Keratinocyte (primary cell): ENCODE data around the gene APOBEC3F. TPM values are rescaled to one million over a fixed set of nuclear protein-coding genes. Genes with fewer than 3 reads are reported as not detected.

Experiments used
- DNase-seq: peaks from one replicate; pipeline ENCODE4 v3.0.0-alpha.2; 2011; ENCODE audit warnings: low read depth, missing footprints, low spot score
- FAIRE-seq: peaks from 2 replicates; lab custom pipeline; 2011; peaks lifted over from hg19 to GRCh38; lab: Jason Lieb, UNC
- H2AFZ ChIP-seq: 2 replicates; pipeline ENCODE4 v1.6.0; 2012; ENCODE audit warnings: low read length, control low read depth, inconsistent platforms; ENCODE audit not compliant: control insufficient read depth
- H3K27ac ChIP-seq: 2 replicates; pipeline ENCODE4 v1.5.1; 2011; ENCODE audit warnings: low read length; ENCODE audit not compliant: control insufficient read depth, insufficient read depth
- H3K27me3 ChIP-seq: 3 replicates; pipeline ENCODE4 v1.6.0; 2011; ENCODE audit warnings: low read length; ENCODE audit not compliant: control insufficient read depth, insufficient read depth; ENCODE audit errors: extremely low read depth
- H3K36me3 ChIP-seq, 2 experiments: 2 replicates in 1 of 2; 3 replicates in 1 of 2; pipeline ENCODE4 v1.5.1; 2011; ENCODE audit warnings: low read length in 2 of 2, mild to moderate bottlenecking in 1 of 2; ENCODE audit not compliant: control insufficient read depth in 2 of 2, insufficient read depth in 2 of 2; ENCODE audit errors: extremely low read depth in 1 of 2
- H3K4me1 ChIP-seq: 3 replicates; pipeline ENCODE4 v1.5.1; 2011; ENCODE audit warnings: low read length; ENCODE audit not compliant: control insufficient read depth, insufficient read depth; ENCODE audit errors: extremely low read depth
- H3K4me2 ChIP-seq: 3 replicates; pipeline ENCODE4 v1.6.0; 2011; ENCODE audit warnings: low read depth, low read length; ENCODE audit not compliant: control insufficient read depth, insufficient read depth; ENCODE audit errors: extremely low read depth
- H3K4me3 ChIP-seq, 3 experiments: fragments of 200-600 bp in 1 of 3; sonication (generic) in 1 of 3; 2 replicates in 2 of 3; 3 replicates in 1 of 3; pipeline ENCODE4 v1.5.1; 2011 to 2016; ENCODE audit warnings: low read length in 3 of 3, mild to moderate bottlenecking in 3 of 3, control low read depth in 2 of 3, inconsistent platforms in 1 of 3, low read depth in 1 of 3, mixed read lengths in 1 of 3, mixed run types in 1 of 3, moderate library complexity in 1 of 3; ENCODE audit not compliant: control insufficient read depth in 2 of 3, insufficient read depth in 2 of 3; ENCODE audit errors: extremely low read depth in 1 of 3
- H3K79me2 ChIP-seq: 2 replicates; pipeline ENCODE4 v1.6.0; 2012; ENCODE audit warnings: low read length; ENCODE audit not compliant: control insufficient read depth, insufficient read depth
- H3K9ac ChIP-seq: 3 replicates; pipeline ENCODE4 v1.6.0; 2011; ENCODE audit warnings: low read length; ENCODE audit not compliant: control insufficient read depth, insufficient read depth; ENCODE audit errors: extremely low read depth
- H3K9me1 ChIP-seq: 3 replicates; pipeline ENCODE4 v1.6.0; 2011; ENCODE audit warnings: low read length; ENCODE audit not compliant: control insufficient read depth, insufficient read depth; ENCODE audit errors: extremely low read depth
- H3K9me3 ChIP-seq: 2 replicates; pipeline ENCODE4 v1.5.1; 2012; ENCODE audit warnings: low read depth, low read length; ENCODE audit not compliant: control insufficient read depth
- H4K20me1 ChIP-seq: 3 replicates; pipeline ENCODE4 v1.6.0; 2011; ENCODE audit warnings: low read length; ENCODE audit not compliant: control insufficient read depth, insufficient read depth; ENCODE audit errors: extremely low read depth
- CTCF ChIP-seq, 3 experiments: IDR thresholded peaks in 1 of 3; conservative IDR thresholded peaks in 1 of 3; optimal IDR thresholded peaks in 1 of 3; 2 replicates in 2 of 3; 3 replicates in 1 of 3; pipeline versions ENCODE3 to v1.5.1; 2011; ENCODE audit warnings: low read length in 3 of 3, mild to moderate bottlenecking in 3 of 3, moderate library complexity in 2 of 3, control low read depth in 1 of 3, inconsistent platforms in 1 of 3; ENCODE audit not compliant: insufficient read depth in 2 of 3; ENCODE audit errors: extremely low read depth in 1 of 3
- EZH2 ChIP-seq: IDR thresholded peaks from one replicate; pipeline ENCODE4 v1.6.1; 2012; ENCODE audit warnings: inconsistent platforms, mild to moderate bottlenecking, low read length, moderate library complexity
- dilution Hi-C: fragments of 300-500 bp; cut with MboI; formaldehyde crosslinking; loops from one replicate; pipeline ENCODE4 v1.7.0; 2020; ENCODE audit warnings: low sequenced_read_pairs; ENCODE audit not compliant: extremely low pct_ligation_motif_present
- polyA plus RNA-seq, 5 experiments: library from polyadenylated mRNA; depleted of rRNA in 3 of 5; stranded (reverse) in 3 of 5; stranded (forward) in 1 of 5; unstranded in 1 of 5; fragments of >200 nt; gene quantifications; 1 replicate in 1 of 5; 2 replicates in 3 of 5; 3 replicates in 1 of 5; pipeline versions ENCODE4 v1.2.1 to v1.2.3, GENCODE V29; 2011 to 2012; ENCODE audit warnings: missing spikeins in 2 of 5, low read depth in 1 of 5, low replicate concordance in 1 of 5

APOBEC3F gene
- polyA plus RNA-seq, 1 donor (not counting 4 experiments of a cell fraction or from before 2014, with no cell fraction given), result 7.9 TPM

DNA sequence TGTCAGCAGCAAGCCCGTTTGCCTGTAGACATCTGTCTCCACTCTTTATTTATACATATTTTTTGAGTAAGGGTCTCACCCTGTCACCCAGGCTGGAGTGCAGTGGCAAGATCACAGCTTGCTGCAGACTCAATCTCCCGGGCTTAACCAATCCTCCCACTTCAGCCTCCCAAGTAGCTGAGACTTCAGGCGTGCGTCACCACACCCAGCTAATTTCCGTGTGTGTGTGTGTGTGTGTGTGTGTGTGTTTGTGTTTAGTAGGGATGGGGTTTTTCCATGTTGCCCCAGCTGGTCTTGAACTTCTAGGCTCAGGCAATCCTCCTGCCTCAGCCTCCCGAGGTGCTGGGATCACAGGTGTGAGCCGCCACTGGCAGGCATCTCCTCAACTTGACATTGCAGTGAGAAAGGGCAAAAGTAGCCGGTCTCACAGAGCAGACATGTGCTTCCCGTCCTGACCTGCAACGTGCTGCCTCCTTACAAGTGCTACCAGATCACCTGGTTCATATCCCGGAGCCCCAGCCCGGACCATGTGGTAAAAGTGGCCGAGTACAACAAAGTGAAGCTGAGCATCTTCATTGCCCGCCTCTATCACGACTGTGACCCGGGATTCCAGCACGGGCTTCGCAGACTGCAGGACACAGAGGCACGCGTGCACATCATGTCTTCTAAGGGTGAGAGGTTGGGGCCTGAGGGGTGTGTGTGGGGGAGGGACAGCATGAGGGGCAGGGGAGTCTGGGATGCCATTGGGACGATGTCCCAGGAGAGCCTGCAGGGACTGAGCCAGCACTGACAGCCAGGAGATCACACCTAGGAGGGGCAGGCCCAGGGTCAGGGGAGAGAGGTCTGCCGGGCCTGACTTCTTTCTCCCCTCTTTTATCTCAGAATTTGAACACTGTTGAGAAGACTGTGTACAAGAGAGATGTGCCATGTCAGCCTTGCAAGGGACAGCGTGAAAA is 50.7 kb downstream of the APOBEC3F start:
- FAIRE-seq (no peak), DNase-seq (no peak)
- TF ChIP-seq EZH2 (no peak), CTCF (optimal IDR thresholded peaks at IDR 0.05 in 1 of 3, IDR thresholded peaks at IDR 0.05 in 1 of 3, conservative IDR thresholded peaks at IDR 0.05 in 1 of 3; ENCODE audit: extremely low read depth in 1 of 3, insufficient read depth in 2 of 3, low read length in 3 of 3) (no peak)
- Histone ChIP-seq H3K9me3 (no peaks in the 10 kb centered on the region), H3K9me1 (no peaks in the 10 kb centered on the region), H2AFZ (no peak overlapping the region), H3K4me3 (no peak overlapping the region), H3K4me1 (peaks cover 25% of the 10 kb centered on the region), H3K27me3 (no peaks in the 10 kb centered on the region), H3K27ac (no peak overlapping the region), H3K9ac (no peak overlapping the region), H3K79me2 (no peaks in the 10 kb centered on the region), H3K4me2 (peak overlapping the region; percentile 71), H3K36me3 (no peaks in the 10 kb centered on the region), H4K20me1 (no peaks in the 10 kb centered on the region)
- dilution Hi-C loops, result no loop called here

DNA sequence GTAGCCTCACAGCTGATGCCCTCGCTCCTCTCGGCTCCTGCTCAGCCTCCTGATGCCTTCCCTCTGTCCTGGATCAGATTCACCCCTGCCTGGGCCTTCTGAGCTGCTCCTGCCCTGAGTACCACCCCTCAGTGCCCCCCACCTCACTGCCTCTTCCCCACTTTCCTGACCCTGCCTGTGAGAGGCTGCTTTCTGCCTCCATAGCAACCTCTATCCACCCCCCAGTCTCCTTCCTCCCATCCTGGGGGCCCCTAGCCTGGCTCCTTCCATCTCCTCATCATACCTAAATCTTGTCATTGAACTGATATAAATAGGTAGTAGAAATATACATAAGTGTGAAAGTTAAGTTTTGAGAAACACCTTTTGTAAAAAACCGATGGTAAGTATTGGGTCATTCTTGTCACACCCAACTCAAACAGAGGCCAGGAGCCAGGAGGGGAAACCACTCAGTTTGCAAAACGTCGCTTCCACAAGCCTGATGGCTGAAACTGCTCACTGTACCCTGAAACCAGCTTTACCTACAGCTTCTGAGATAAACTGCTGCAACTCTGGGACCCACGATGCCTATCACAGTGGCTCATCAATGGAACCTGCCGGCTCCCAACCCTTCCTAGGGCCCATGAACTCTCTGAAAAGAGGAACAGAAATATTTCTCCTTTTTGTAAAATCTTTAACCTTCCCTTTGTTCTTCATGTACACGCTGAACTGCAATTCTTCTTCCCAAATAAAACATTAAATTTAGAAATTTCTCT is 51.6 kb downstream of the APOBEC3F start:
- peaks cover 32% of the 10 kb centered on the region for H3K4me1 ChIP-seq
- dilution Hi-C loops, result no loop called here
- H3K36me3 ChIP-seq, result no peaks in the 10 kb centered on the region
- H4K20me1 ChIP-seq, result no peaks in the 10 kb centered on the region
- DNase-seq (no peak), FAIRE-seq (peak; percentile 53)
- H3K9me3 ChIP-seq, result no peaks in the 10 kb centered on the region
- no peak overlapping the region for H3K4me2 ChIP-seq
- TF ChIP-seq CTCF (optimal IDR thresholded peaks at IDR 0.05 in 1 of 3, IDR thresholded peaks at IDR 0.05 in 1 of 3, conservative IDR thresholded peaks at IDR 0.05 in 1 of 3; ENCODE audit: extremely low read depth in 1 of 3, insufficient read depth in 2 of 3, low read length in 3 of 3), result no peak
- no peak for TF ChIP-seq EZH2
- H3K9me1 ChIP-seq, result no peaks in the 10 kb centered on the region
- H3K9ac ChIP-seq, result no peak overlapping the region
- H3K27ac ChIP-seq, result no peak overlapping the region
- H3K4me3 ChIP-seq, result no peak overlapping the region
- H2AFZ ChIP-seq, result no peak overlapping the region
- H3K79me2 ChIP-seq, result no peaks in the 10 kb centered on the region
- no peaks in the 10 kb centered on the region for H3K27me3 ChIP-seq
